ENCODE data around the gene IP6K3. TPM values are rescaled to one million over a fixed set of nuclear protein-coding genes. Genes with fewer than 3 reads are reported as not detected.

IP6K3 gene
- total and polyA plus RNA-seq, 2 donors (not counting 1 experiment from before 2014, with no cell fraction given) = not detected

DNA sequence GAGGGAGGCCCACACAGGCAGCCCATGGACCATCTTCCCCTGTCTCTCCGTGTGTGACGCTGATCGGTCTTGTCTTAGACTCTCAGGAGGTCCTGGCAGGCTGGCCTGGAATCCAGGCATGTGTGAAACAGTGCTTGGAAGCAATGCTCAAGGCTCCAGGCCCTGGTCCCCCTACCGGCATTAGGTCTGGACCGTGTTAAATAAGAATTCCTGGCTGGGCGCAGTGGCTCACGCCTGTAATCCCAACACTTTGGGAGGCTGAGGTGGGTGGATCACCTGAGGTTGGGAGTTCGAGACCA, 13.0 kb downstream of the IP6K3 start:
- ATAC-seq (ENCODE audit: low read depth) (no peak), DNase-seq (no peak)
- ChIA-PET CTCF (interaction anchor here (0.9 kb wide), 1 partner anchor 10 kb away, joined by 3 read pairs; no protein-coding TSS in a partner anchor), POLR2A (no interaction called here)
- no peak overlapping the region for H2AFZ ChIP-seq (ENCODE audit: insufficient read depth, low read depth, low read length, poor library complexity, severe bottlenecking)
- 95% methylated on average over 8 of the region's 8 CpGs for WGBS (ENCODE audit: insufficient coverage)
- H3K27ac Mint-ChIP-seq = no peak overlapping the region
- H3K27ac ChIP-seq (ENCODE audit: low read length in 2 of 2) = no peak overlapping the region
- intact Hi-C loops (cut with micrococcal nuclease) = no loop called here
- H3K27me3 Mint-ChIP-seq = peaks cover 5% of the 10 kb centered on the region
- no peaks in the 10 kb centered on the region for H3K4me1 ChIP-seq (ENCODE audit: control insufficient read depth in 2 of 2, insufficient read depth in 2 of 2, low read length in 2 of 2)
- no peak overlapping the region for H3K4me3 ChIP-seq (ENCODE audit: control extremely low read depth in 1 of 5, extremely low read depth in 1 of 5, insufficient read depth in 1 of 5, low read depth in 2 of 5, low read length in 4 of 5)
- H3K4me2 ChIP-seq (replicated peaks; ENCODE audit: low read depth, low read length, poor library complexity, severe bottlenecking) = no peak overlapping the region
- H3K4me1 Mint-ChIP-seq = peaks cover 2% of the 10 kb centered on the region
- H3K36me3 ChIP-seq (replicated peaks in 1 of 2; ENCODE audit: control extremely low read depth in 1 of 2, control insufficient read depth in 1 of 2, extremely low read depth in 1 of 2, insufficient read depth in 2 of 2, low read length in 1 of 2) = no peaks in the 10 kb centered on the region
- H4K20me1 ChIP-seq (ENCODE audit: control insufficient read depth, insufficient read depth, low read length, poor library complexity, severe bottlenecking) = no peaks in the 10 kb centered on the region
- H3K79me2 ChIP-seq (ENCODE audit: control insufficient read depth, insufficient read depth, low read length) = no peaks in the 10 kb centered on the region
- no peaks in the 10 kb centered on the region for H3K27me3 ChIP-seq (replicated peaks in 1 of 4; ENCODE audit: control extremely low read depth in 1 of 4, control insufficient read depth in 3 of 4, insufficient read depth in 4 of 4, low read length in 3 of 4)
- no peaks in the 10 kb centered on the region for H3K9me3 Mint-ChIP-seq (ENCODE audit: insufficient read depth)
- no peak overlapping the region for H3K4me3 Mint-ChIP-seq
- no peak overlapping the region for H3K9ac ChIP-seq (ENCODE audit: low read length)
- no peaks in the 10 kb centered on the region for H3K9me3 ChIP-seq (ENCODE audit: control extremely low read depth in 1 of 3, control insufficient read depth in 2 of 3, insufficient read depth in 1 of 3, low read length in 2 of 3)
- TF ChIP-seq CTCF (IDR thresholded peaks at IDR 0.05) = no peak
- no peak for TF ChIP-seq EZH2 (IDR thresholded peaks at IDR 0.05; ENCODE audit: borderline replicate concordance, insufficient read depth, low read depth, low read length, poor library complexity, severe bottlenecking)

DNA sequence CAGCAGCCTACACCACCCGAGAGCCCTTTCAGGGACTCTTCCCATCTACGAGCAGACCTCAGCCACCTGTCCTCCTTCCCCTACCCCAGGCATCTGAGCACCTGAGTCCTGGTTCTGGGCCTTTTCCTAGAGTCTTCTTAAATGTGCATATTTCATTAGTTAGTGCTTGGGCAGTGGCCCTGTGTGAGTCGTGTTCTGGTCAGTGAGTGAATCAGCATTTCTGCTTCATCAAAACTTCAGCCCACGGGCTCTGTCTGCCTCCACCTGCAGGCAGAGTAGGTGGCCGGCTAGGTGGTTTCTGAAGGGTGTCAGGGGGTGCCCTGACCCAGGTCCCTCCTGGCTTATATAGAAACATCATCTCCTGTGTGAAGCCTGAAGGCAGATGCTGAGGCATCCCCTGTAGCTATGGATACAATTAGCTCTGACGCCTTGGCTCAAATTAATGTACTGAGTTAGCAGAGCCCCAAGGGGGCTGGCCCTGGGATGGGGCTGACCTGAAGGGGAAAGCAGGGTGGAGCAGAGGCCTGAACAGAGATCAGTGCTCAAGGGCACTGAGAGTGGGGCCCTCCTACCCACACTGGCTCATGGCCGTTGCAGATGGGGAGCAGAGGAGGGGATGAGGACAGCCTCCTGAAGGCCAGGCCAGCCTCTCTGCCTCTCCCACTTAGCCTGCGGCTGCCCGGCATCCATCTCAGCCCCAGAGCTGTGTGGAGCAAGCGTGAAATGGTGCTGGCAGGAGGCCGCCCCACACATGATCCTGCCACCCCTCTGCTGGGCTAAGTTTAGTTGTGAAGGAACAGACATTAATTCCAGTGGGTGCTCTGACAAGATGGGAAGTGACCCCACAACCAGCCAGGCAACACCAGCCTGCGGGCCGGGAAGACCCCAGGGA, 13.6 kb downstream of the IP6K3 start:
- H3K36me3 ChIP-seq (replicated peaks in 1 of 2; ENCODE audit: control extremely low read depth in 1 of 2, control insufficient read depth in 1 of 2, extremely low read depth in 1 of 2, insufficient read depth in 2 of 2, low read length in 1 of 2) = no peaks in the 10 kb centered on the region
- no peak for ATAC-seq (ENCODE audit: low read depth)
- WGBS (ENCODE audit: insufficient coverage) = 91% methylated on average over 11 of the region's 13 CpGs

More for the DNA sequence above, 13.6 kb downstream of the IP6K3 start:
- Histone ChIP-seq H3K27me3 (replicated peaks in 1 of 4; ENCODE audit: control extremely low read depth in 1 of 4, control insufficient read depth in 3 of 4, insufficient read depth in 4 of 4, low read length in 3 of 4) (no peaks in the 10 kb centered on the region), H3K9ac (ENCODE audit: low read length) (no peak overlapping the region), H4K20me1 (ENCODE audit: control insufficient read depth, insufficient read depth, low read length, poor library complexity, severe bottlenecking) (no peaks in the 10 kb centered on the region), H3K4me1 (ENCODE audit: control insufficient read depth in 2 of 2, insufficient read depth in 2 of 2, low read length in 2 of 2) (no peaks in the 10 kb centered on the region), H2AFZ (ENCODE audit: insufficient read depth, low read depth, low read length, poor library complexity, severe bottlenecking) (no peak overlapping the region), H3K79me2 (ENCODE audit: control insufficient read depth, insufficient read depth, low read length) (no peaks in the 10 kb centered on the region), H3K4me3 (ENCODE audit: control extremely low read depth in 1 of 5, extremely low read depth in 1 of 5, insufficient read depth in 1 of 5, low read depth in 2 of 5, low read length in 4 of 5) (no peak overlapping the region), H3K27ac (ENCODE audit: low read length in 2 of 2) (no peak overlapping the region), H3K9me3 (ENCODE audit: control extremely low read depth in 1 of 3, control insufficient read depth in 2 of 3, insufficient read depth in 1 of 3, low read length in 2 of 3) (no peaks in the 10 kb centered on the region), H3K4me2 (replicated peaks; ENCODE audit: low read depth, low read length, poor library complexity, severe bottlenecking) (no peak overlapping the region)
- H3K27me3 Mint-ChIP-seq = peaks cover 5% of the 10 kb centered on the region
- peaks cover 5% of the 10 kb centered on the region for H3K4me1 Mint-ChIP-seq
- no peak overlapping the region for H3K27ac Mint-ChIP-seq
- H3K9me3 Mint-ChIP-seq (ENCODE audit: insufficient read depth) = no peaks in the 10 kb centered on the region
- intact Hi-C loops (cut with micrococcal nuclease) = no loop called here
- CTCF ChIA-PET = interaction anchor here (0.9 kb wide), 1 partner anchor 11 kb away, joined by 3 read pairs; no protein-coding TSS in a partner anchor
- no peak overlapping the region for H3K4me3 Mint-ChIP-seq
- TF ChIP-seq EZH2 (IDR thresholded peaks at IDR 0.05; ENCODE audit: borderline replicate concordance, insufficient read depth, low read depth, low read length, poor library complexity, severe bottlenecking) = no peak
- TF ChIP-seq CTCF (IDR thresholded peaks at IDR 0.05) = no peak
- POLR2A ChIA-PET = no interaction called here
- DNase-seq = no peak
